Right ventricle myocardium superior (tissue), 1 donor: ENCODE data around the gene MECP2. TPM values are rescaled to one million over a fixed set of nuclear protein-coding genes. Genes with fewer than 3 reads are reported as not detected.
A peak's percentile ranks its signal among the peaks of the same experiment; 100 is the strongest.
"Not testable (repeated sequence)": the region's sequence is repeated elsewhere in the genome, so short reads cannot be mapped to it uniquely, and the experiment has no call there.

ENCODE experiments used
- ATAC-seq: fragments of 200-7000 bp; cut with Tn5 transposase; one replicate; pipeline ENCODE4 v1.9.1; 2020; ENCODE audit warnings: mild to moderate bottlenecking; ENCODE audit not compliant: poor library complexity
- DNase-seq: peaks from one replicate; pipeline ENCODE4 v3.0.0-alpha.2; 2020
- intact Hi-C: fragments of 100-400 bp; cut with DNase I; formaldehyde crosslinking; loops from one replicate; pipeline ENCODE4 v1.11.2; 2022
- total RNA-seq: library from RNA; stranded (reverse); fragmentation: NEBNext Ultra II Directional; extraction: Animal tissue kit (Norgen Biotek cat#: 25700); gene quantifications from one replicate; pipeline ENCODE4 v1.2.1, GENCODE V29; 2021
- donor health status: DM: no; HTN: yes; CAD: no; lungs with severe emphysema.

The MECP2 gene
- total RNA-seq, 1 donor from 2014 or later, result 30.5 TPM

GRCh38 chrX:154012336-154012991, 85.1 kb downstream of the MECP2 start:
- ATAC-seq (no peak), DNase-seq (no peak)
- intact Hi-C loops, result no loop called here

GRCh38 chrX:154011376-154012335, 85.9 kb downstream of the MECP2 start:
- DNase-seq (no peak), ATAC-seq (no peak)
- intact Hi-C loops, result no loop called here

- intact Hi-C loops, result no loop called here
- ATAC-seq (no peak), DNase-seq (no peak)
Observed at GRCh38 chrX:154010330-154011087, 87.0 kb downstream of the MECP2 start.

- ATAC-seq, result no peak
- intact Hi-C loops, result no loop called here
- no peak for DNase-seq
Observed at GRCh38 chrX:154008521-154008920, 89.0 kb downstream of the MECP2 start.

- ATAC-seq, result no peak
- intact Hi-C loops, result no loop called here
- no peak for DNase-seq
Observed at GRCh38 chrX:154006947-154007346, 90.6 kb downstream of the MECP2 start.

- no peak for DNase-seq
- intact Hi-C loops, result no loop called here
- no peak for ATAC-seq
Observed at GRCh38 chrX:154004315-154004714, 93.2 kb downstream of the MECP2 start.

- intact Hi-C loops, result no loop called here
- ATAC-seq (peak; percentile 52), DNase-seq (peak; percentile 55)
Observed at GRCh38 chrX:154002215-154002719, 95.2 kb downstream of the MECP2 start.

GRCh38 chrX:154000051-154000450, 97.5 kb downstream of the MECP2 start:
- DNase-seq (no peak), ATAC-seq (no peak)
- intact Hi-C loops, result no loop called here

GRCh38 chrX:153999359-154000037, 98.0 kb downstream of the MECP2 start:
- ATAC-seq (no peak), DNase-seq (no peak)
- intact Hi-C loops, result no loop called here

GRCh38 chrX:153995504-153995903, 102.0 kb downstream of the MECP2 start:
- no peak for ATAC-seq
- intact Hi-C loops, result no loop called here
- no peak for DNase-seq

- ATAC-seq, DNase-seq, intact Hi-C loops: not testable (repeated sequence)
Observed at GRCh38 chrX:153994398-153994797, 103.1 kb downstream of the MECP2 start.

GRCh38 chrX:153993978-153994377, 103.5 kb downstream of the MECP2 start:
- DNase-seq (no peak), ATAC-seq (no peak)
- intact Hi-C loops, result no loop called here

- no peak for DNase-seq
- intact Hi-C loops, result no loop called here
- ATAC-seq, result no peak
Observed at GRCh38 chrX:153993079-153993478, 104.4 kb downstream of the MECP2 start.

GRCh38 chrX:153992180-153992579, 105.3 kb downstream of the MECP2 start:
- ATAC-seq, result no peak
- intact Hi-C loops, result no loop called here
- DNase-seq, result no peak

- intact Hi-C loops, result no loop called here
- no peak for DNase-seq
- ATAC-seq, result no peak
Observed at GRCh38 chrX:153991013-153991580, 106.4 kb downstream of the MECP2 start.

GRCh38 chrX:153989973-153990655, 107.4 kb downstream of the MECP2 start:
- intact Hi-C loops, result no loop called here

GRCh38 chrX:153988493-153988892, 109.0 kb downstream of the MECP2 start:
- intact Hi-C loops, result no loop called here
- ATAC-seq (no peak), DNase-seq (no peak)

More at GRCh38 chrX:153989973-153990655, 107.4 kb downstream of the MECP2 start:
- DNase-seq (no peak), ATAC-seq (no peak)
